Skeletal muscle satellite cell (primary cell): ENCODE data around the gene GDF10.

Source experiments
- H3K27me3 ChIP-seq: 2 replicates; pipeline ENCODE4 v1.7.0; 2013; ENCODE audit warnings: low read length; ENCODE audit not compliant: control insufficient read depth, insufficient read depth
- H3K36me3 ChIP-seq: 2 replicates; pipeline ENCODE4 v1.7.0; 2013; ENCODE audit warnings: mild to moderate bottlenecking, control low read depth, low read length; ENCODE audit not compliant: insufficient read depth
- H3K4me1 ChIP-seq: 2 replicates; pipeline ENCODE4 v1.7.0; 2013; ENCODE audit warnings: low read length; ENCODE audit not compliant: control insufficient read depth, insufficient read depth
- H3K4me2 ChIP-seq: 2 replicates; pipeline ENCODE4 v1.7.0; 2013; ENCODE audit warnings: mild to moderate bottlenecking, low read length
- H3K4me3 ChIP-seq: 2 replicates; pipeline ENCODE4 v1.7.0; 2013; ENCODE audit warnings: low read length
- H3K9ac ChIP-seq: 2 replicates; pipeline ENCODE4 v1.7.0; 2013; ENCODE audit warnings: mild to moderate bottlenecking, low read depth, low read length, moderate library complexity
- H3K9me3 ChIP-seq: replicated peaks from 2 replicates; pipeline ENCODE4 v1.7.0; 2013; ENCODE audit warnings: mild to moderate bottlenecking, control low read depth, low read length

Gene GDF10

DNA sequence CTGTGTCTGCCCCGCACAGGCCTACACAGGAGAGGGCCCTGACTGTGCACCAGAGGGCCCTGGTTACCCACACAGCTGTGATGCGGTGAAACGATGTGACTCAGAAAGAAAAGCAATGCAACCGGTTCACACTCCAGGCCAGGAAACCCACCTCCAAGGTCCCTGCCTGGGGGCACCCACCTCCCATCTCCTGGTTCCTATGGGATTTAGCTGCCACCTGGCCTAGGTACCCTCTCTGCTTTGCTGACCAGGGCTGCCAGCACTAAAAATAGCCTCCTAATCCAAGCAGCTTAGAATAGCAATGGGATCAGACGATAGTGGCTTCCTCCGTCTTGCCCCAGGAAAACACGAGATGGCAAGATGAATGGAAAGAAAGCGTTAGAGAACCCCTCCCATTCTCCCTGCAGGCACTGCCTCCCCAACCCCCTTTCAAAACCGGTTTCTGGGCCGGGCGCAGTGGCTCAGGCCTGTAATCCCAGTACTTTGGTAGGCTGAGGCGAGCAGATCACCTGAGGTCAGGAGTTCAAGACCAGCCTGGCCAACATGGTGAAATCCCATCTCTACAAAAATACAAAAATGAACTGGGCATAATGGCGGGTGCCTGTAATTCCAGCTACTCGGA lies 60.5 kb downstream of the GDF10 start:
- H3K27me3 ChIP-seq, result peaks cover 57% of the 10 kb centered on the region
- H3K9me3 ChIP-seq, result no peaks in the 10 kb centered on the region
- no peaks in the 10 kb centered on the region for H3K36me3 ChIP-seq
- no peak overlapping the region for H3K4me3 ChIP-seq
- H3K4me1 ChIP-seq, result no peaks in the 10 kb centered on the region
- no peak overlapping the region for H3K9ac ChIP-seq
- H3K4me2 ChIP-seq, result no peak overlapping the region

- Histone ChIP-seq H3K4me3 (no peak overlapping the region), H3K9me3 (no peaks in the 10 kb centered on the region), H3K9ac (no peak overlapping the region), H3K4me1 (no peaks in the 10 kb centered on the region), H3K27me3 (peaks cover 56% of the 10 kb centered on the region), H3K36me3 (no peaks in the 10 kb centered on the region), H3K4me2 (no peak overlapping the region)
Measured at GRCh38 chr10:47361293-47361692, 61.3 kb downstream of the GDF10 start.

DNA sequence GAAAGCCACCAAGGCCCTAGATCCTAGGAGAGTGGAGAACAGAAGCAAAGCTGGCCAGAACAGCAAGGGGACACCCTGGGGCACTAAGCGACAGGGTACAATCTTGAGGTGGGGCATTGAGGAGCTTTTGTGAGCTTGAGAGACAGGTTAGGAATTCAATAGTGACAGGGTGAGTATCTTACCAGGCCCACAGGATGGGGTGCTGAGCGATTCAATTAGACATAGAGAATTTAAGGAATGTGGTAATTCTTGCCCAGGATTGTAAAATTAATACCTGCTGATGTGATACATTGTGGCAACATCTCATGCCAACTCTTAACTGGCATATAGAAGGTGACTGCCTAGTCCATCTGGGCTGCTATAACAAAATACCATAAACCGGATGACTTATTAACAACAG lies 62.2 kb downstream of the GDF10 start:
- Histone ChIP-seq H3K36me3 (no peaks in the 10 kb centered on the region), H3K27me3 (peaks cover 63% of the 10 kb centered on the region), H3K9me3 (no peaks in the 10 kb centered on the region), H3K9ac (no peak overlapping the region), H3K4me1 (no peaks in the 10 kb centered on the region), H3K4me3 (no peak overlapping the region), H3K4me2 (no peak overlapping the region)
